NCI-H2196 treated with DMSO at 0.1 percent for 48 hours (cell line): Measurements from ENCODE around the gene GRID2IP.

Experiments
- DNase-seq: peaks from one replicate; lab custom pipeline; 2025; ENCODE audit not compliant: unreplicated experiment; lab: John Stamatoyannopoulos, UW

GRID2IP gene

GRCh38 chr7:6528401-6529130, 22.7 kb downstream of the GRID2IP start:
- no peak for DNase-seq

DNA sequence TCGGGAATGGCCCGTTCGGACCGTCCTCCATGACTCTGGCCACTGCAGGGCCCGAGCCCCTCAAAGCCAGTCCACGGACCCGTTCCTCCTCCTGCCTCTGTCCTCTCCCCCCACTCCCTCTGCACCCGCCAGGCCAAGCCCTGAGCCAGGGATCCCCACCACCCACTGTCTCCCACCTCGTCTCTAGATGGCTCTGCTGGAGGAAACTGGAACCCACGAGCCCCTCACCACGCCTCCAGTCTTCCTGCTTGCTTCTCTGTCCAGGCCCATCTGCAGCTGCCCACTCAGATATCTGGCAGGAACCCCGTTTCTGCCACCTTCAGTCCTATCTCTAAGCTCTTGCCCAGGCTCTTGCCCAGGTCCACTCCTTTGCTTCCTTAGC, 24.3 kb downstream of the GRID2IP start:
- no peak for DNase-seq

- no peak for DNase-seq
These were observed 30.9 kb downstream of the GRID2IP start for GRCh38 chr7:6520163-6520981.

DNA sequence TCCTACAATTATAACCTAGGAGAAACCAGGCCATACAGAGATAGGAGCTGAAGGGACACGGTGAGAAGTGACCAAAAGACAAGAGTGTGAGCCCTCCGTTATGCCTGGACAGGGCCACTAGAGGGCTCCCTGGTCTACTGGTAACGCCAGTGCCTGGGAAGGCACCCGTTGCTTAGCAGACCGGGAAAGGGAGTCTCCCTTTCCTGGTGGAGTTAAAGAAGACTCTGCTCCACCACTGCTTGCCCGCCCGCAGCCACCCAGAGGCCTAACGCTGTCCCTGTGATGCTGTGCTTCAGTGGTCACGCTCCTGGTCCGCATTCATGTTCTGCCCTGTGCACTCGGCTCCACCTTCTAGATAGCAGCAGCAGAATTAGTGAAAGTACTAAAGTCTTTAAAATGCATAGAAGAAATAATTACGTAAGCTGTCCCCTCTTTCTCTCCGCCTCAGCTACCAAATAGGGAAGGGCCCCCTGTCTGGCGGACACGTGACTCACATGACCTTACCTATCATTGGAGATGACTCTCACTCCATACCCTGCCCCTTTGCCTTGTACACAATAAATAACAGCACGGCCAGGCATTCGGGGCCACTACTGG, 34.8 kb downstream of the GRID2IP start:
- DNase-seq, result peak; percentile 67

- DNase-seq, result no peak
These were observed 37.7 kb downstream of the GRID2IP start for GRCh38 chr7:6513541-6513940.

DNA sequence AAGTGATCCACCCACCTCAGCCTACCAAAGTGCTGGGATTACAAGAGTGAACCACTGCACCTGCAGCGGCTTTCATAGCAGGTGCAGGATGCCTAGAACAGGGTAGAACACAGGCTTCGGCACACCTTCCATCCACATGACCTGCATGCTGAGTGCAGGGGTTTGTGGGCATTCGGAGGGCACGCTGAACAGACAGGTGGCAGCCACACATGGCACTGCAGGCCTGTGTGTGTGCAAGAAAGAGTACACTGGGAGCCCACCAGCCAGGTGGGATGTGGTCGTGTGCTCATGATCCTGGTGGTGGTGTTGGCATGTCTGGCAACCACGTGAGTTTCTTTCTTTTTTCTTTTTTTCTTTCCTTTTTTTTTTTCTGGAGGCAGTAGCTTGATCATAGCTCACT, 38.4 kb downstream of the GRID2IP start:
- DNase-seq, result no peak

GRCh38 chr7:6510476-6511133, 40.7 kb downstream of the GRID2IP start:
- no peak for DNase-seq

- no peak for DNase-seq
These were observed 42.3 kb downstream of the GRID2IP start for GRCh38 chr7:6508950-6509349.

DNA sequence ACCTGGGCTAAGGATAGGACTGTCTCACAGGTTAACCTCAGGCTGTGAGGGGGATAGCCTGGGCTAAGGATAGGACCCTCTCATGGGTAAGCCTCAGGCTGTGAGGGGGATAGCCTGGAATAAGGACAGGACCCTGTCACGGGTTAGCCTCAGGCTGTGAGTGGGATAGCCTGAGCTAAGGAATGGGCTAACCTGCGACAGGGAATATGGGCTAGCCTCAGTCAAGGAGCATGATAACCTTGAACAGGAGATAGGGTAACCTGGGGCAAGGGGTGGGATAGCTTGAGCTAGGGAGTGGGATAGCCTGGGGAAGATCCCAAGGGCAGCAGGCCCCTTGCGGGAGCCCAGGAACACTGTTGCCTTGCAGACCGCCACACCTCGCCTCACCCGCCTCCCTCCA, 42.7 kb downstream of the GRID2IP start:
- no peak for DNase-seq

- DNase-seq, result no peak
These were observed 43.4 kb downstream of the GRID2IP start for GRCh38 chr7:6507906-6508305.

- DNase-seq, result no peak
These were observed 45.3 kb downstream of the GRID2IP start for GRCh38 chr7:6505685-6506559.

GRCh38 chr7:6504996-6505395, 46.3 kb downstream of the GRID2IP start:
- no peak for DNase-seq

DNA sequence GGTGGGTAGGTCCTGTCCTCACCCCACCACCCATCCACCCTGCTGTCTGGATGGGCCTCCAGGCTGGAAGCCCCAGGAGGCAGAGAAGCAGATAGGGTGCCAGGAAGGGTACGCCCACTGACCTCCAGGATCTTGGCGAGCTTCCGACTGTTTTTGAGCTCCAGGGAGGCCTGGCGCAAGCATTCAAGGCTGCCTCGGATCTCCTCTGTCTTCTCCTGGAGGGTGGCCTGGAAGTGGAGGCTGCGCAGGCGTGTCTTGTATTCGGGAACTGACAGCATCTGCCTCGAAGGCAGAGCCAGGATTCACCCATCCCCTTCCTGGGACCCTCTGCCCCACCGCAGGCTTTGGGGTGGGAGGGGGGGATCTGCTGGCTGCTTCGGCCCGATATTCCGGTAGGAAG, 48.4 kb downstream of the GRID2IP start:
- no peak for DNase-seq

DNA sequence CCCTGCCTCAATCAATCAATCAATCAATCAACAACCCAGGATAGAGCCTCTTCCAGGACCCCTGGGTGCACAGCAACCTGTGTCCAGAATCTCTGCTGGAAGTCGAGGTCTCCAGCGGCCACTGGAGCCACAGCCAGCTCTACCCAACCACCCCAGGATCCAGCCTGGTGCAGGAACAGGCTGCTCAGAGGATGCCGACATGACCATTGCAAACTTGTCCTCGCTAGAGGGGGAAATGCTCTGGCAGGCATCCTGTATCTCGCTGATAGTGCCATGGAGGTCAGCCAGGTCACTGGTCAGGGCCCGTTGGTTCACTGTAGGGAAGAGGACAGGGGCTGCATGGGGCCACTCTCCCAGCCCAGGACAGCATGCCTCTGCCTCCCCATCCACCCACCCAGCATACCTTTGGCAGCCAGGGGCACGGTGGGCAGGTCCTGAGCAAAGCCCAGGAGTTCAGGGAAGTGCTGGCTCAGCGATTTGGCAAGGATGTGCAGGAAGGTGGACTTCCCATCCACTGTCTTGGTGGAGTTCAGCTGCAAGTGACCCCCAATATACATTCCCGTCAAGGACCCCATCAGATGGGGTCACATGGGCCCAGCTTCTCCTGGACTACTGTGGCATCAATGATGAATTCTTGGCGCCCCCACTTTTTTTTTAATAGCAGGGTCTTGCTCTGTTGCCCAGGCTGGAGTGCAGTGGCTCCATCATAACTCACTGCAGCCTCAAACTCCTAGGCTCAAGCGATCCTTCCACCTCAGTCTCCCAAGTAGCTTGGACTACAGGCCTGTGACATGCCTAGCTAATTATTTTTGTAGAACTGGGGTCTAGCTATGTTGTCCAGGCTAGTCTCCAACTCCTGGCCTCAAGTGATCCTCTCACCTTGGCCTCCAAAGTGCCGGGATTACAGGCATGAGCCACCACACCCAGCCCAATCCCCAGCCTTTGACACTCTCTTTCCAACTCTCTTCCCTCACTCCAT, 49.4 kb downstream of the GRID2IP start:
- DNase-seq, result no peak

GRCh38 chr7:6500691-6501090, 50.6 kb downstream of the GRID2IP start:
- no peak for DNase-seq

DNA sequence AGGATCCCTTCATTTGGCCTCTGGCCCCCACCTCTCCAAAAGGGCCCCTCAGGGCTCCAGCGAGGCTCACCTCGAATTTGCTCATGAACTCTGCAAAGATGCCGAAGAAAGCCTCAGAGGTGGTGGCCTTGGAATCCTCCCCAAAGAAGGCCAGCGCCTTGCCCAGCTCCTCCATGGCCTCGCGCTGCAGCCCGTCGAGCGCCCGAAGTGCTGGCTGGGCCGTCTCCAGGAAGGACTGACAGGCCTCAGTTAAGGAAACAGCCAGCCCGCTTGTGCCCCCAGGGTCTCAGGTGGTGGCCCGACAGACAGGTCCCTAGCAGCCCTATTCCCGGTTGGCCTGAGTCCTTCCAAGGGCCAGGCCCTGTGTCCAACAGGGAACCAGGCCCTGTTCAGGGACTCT, 53.3 kb downstream of the GRID2IP start:
- no peak for DNase-seq

DNA sequence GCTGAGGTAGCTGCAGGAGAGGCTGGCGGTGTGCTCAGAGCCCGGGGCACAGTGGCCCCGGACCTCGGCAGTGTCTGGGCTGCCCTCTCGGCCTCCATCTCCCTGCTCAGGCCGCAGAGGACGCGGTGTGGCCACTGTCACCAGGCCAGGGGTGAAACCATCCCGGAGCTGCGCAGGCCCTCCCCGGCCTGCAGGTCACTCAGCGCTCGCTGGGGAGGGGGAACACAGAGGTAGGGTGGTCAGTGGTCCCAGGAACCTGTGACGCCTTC, 53.7 kb downstream of the GRID2IP start:
- DNase-seq, result no peak

- no peak for DNase-seq
These were observed 54.2 kb downstream of the GRID2IP start for GRCh38 chr7:6496842-6497636.
